A172 (cell line): Measurements from ENCODE around the gene GALK1. TPM values are rescaled to one million over a fixed set of nuclear protein-coding genes. Genes with fewer than 3 reads are reported as not detected.
"Not testable (repeated sequence)": the region's sequence is repeated elsewhere in the genome, so short reads cannot be mapped to it uniquely, and the experiment has no call there.

Experiments used
- DNase-seq: peaks from one replicate; pipeline ENCODE4 v3.0.0-alpha.2; 2015; ENCODE audit warnings: low spot score
- total RNA-seq: library from RNA; depleted of rRNA; stranded (reverse); fragments of >200 nt; shearing (Covaris generic); gene quantifications from 2 replicates; pipeline ENCODE4 v1.2.3, GENCODE V29; 2014

The GALK1 gene
- total RNA-seq, 1 experiment from 2014 or later = 87.5 TPM

GRCh38 chr17:75765981-75766380, 989 bp upstream of the GALK1 start:
- DNase-seq = no peak

DNA sequence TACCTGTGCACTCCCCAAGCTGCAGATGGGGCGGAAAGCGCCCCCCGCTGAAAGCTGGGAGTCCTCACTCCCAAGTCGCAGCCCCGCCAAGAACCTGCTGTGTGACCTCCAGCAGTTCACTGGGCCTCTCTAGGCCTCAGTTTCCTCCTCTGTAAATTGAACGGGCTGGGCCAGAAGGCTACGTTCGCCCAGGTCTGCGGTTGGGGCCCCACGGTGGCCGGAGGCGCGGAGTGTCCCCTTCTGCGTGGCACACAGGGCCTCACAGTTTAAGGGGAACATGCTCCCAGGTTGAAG, 628 bp downstream of the GALK1 start:
- DNase-seq = no peak

- no peak for DNase-seq
These were observed 1.2 kb downstream of the GALK1 start for GRCh38 chr17:75763613-75764416.

DNA sequence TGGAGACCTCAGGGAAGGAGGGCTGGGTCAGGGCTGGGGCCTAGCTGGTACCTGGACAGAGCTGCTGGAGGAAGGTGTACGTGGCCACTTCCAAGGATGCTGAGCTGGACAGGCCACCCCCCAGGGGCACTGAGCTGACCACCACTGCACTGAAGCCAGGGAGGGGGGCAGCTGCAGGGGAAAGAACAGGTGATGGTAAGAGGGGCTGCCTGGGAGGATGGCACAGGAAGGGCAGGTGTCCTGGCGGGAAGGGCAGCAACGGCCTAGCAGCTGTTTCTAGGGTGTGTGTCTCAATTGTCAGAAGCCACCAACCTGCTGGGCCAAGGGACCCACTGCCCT, 1.8 kb downstream of the GALK1 start:
- DNase-seq = no peak

DNA sequence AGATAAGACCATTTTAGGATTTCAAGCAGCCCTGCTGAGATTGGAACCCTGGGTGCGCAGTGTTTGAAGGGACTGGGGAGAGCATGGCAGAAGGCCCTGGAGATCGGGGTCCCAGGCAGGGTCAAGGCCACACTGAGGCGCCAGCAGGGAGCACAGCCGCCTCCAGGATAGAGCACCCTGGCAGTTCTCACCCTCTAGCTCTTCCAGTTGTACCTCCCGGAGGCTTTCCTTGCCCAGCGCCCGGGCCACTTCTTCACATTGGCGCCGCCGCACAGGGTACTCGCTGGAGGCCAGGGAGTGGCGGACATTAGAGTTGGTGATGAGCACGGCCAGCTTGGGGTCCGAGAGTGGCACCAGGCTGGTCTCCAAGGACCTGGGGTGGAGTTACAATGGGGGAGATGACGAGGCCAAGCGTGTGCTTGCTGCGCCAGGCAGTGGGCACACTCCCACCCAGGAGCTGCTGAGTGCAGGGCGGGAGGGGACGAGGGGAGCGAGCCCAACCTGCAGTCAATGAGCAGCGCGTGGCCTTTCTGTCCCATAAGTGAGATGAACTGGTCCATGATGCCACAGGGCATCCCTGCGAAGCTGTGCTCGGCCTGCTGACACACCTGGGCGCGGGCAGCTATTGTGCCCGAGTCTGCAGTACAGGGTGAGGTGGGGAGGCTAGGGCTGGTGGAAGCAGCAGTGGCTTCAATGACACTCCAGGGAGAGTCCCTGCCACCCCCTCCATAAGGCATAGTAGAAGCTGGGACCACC, 2.3 kb downstream of the GALK1 start:
- DNase-seq = no peak

DNA sequence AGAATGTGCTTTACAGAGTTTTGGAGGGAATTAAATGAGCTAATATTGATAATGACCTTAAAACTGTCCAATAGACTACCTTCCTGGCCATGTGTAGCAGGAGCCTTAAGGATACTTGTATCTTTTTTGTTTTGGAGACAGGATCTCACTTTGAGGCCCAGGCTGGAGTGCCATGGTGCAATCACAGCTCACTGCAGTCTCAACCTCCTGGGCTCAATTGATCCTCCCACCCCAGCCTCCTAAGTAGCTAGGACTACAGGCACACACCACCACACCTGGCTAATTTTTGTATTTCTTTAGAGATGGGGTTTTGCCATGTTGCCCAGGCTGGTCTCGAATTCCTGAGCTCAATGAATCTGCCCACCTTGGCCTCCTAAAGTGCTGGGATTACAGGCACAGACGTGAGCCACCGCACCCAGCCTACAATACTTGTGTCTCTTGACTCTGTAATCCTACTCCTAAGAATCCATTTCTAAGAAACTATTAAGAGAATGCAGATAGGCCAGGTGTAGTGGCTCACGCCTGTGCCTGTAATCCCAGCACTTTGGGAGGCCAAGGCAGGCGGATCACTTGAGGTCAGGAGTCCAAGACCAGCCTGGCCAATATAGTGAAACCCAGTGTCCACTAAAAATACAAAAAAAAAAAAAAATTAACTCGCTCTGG, 4.9 kb downstream of the GALK1 start:
- DNase-seq = not testable (repeated sequence)

- DNase-seq = no peak
These were observed 5.5 kb downstream of the GALK1 start for GRCh38 chr17:75759457-75759856.

DNA sequence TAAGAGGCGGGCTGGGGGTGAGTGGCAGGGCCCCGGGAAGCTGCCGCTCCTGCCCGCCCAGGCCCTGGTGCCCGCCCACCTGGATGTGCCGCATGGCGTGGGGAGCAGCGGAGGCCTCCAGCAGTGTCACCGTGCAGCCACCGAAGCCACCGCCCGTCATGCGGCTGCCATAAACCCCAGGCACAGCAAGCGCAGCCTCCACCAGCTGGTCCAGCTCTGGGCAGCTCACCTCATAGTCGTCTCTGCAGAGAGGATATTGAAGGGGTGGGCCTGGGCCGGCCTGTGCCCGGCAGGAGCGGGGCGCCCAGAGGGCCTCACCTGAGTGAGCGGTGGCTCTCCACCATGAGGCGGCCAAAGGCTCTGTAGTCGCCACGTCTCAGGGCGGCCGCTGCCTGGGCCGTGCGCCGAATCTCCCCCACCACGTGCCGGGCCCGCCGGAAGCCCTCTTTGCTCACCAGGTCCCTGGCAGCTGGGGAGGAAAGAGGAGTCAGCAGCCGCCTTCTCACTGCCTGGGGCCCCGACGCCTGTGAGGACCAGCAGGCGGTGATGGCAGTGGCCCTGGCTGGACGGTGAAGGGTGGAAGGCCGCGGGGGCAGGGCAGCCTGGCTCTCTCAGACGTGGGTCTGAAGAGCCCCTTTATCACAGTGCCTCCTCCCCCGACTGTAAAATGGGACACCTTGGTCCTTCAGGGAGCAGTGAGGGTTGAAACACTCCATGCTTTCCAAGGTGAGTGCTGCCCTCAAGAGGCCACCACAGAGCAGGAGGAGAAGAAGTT, 6.7 kb downstream of the GALK1 start:
- DNase-seq = no peak

DNA sequence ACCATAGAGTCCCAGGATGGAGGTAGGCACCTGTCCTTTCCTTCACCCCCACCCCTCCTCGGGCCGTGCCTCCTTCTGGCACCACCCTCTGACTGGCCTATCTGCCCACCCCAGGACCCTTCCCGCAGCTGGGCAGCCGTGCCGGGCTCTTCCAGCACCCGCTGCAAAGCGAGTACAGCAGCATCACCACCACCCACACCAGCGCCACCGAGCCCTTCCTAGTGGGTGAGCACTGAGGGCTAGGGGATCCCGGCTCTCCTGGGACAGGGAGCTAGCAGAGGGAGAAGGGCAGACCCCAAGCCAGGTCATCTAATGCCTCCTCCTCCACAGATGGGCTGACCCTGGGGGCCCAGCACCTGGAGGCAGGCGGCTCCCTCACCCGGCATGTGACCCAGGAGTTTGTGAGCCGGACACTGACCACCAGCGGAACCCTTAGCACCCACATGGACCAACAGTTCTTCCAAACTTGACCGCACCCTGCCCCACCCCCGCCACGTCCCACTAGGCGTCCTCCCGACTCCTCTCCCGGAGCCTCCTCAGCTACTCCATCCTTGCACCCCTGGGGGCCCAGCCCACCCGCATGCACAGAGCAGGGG, 7.8 kb downstream of the GALK1 start:
- no peak for DNase-seq

GRCh38 chr17:75756451-75757085, 8.4 kb downstream of the GALK1 start:
- no peak for DNase-seq

GRCh38 chr17:75755990-75756389, 9.0 kb downstream of the GALK1 start:
- no peak for DNase-seq

DNA sequence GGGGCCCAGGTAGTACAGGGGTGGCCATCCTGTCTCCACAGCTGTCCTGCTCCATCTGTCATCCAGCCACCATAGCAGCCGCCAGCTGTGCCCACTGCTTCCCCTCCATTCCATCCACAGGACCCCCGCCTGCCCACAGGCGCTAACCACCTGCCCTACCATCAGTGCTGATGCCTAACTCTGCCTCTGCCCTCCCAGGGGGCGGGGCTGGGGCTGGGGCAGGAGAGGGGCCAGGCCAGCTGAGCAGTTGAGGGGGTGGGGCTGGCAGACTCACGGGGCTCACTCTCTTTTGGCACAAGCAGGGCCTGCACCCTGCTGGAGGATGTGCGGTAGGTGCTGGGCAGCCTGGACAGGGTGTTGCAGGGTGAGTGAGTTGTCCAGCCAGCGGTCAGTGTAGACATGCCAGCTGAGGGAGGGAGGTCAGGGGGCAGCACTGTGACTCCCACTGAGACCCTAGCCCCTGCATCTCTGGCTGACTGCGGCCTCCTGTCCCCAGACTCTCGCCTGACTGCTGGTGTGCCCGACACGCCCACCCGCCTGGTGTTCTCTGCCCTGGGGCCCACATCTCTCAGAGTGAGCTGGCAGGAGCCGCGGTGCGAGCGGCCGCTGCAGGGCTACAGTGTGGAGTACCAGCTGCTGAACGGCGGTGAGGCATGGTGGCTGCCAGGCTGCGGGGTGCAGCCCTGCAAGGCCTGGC, 9.6 kb downstream of the GALK1 start:
- no peak for DNase-seq

GRCh38 chr17:75754378-75755204, 10.4 kb downstream of the GALK1 start:
- DNase-seq = no peak

DNA sequence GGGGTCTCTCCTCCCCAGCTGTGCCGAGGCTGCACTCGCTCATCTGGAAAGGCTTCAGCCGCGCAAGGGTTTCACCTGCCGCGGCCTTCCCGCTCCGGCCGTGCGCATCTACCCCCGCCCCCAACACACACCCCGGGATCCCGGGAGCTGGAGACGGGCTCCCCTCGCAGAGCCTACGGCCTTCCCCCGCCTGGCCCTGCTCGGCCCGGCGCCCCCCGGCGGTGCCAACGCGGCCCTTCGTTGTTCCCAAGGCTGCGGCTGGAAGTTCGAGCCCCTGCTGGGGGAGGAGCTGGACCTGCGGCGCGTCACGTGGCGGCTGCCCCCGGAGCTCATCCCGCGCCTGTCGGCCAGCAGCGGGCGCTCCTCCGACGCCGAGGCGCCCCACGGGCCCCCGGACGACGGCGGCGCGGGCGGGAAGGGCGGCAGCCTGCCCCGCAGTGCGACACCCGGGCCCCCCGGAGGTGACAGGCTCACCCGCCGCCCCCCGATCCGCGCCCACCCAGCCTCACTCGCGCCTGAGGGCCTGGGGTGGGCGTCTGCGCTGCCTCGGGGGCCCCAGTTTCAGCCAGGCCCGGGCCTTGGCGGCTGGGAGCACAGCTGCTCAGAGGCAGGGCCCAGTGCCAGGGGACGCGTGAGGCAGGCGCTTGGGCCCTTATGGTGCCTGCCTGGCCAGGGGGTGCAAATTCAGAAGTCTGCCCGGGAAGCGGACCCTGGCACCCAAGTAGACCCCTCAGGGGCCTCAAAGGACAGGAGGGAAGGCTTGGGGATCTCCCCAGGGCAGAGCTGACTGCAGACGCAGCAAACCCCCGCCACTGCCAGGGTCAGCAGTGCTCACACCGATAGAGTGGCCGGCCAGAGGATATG, 11.2 kb downstream of the GALK1 start:
- no peak for DNase-seq

GRCh38 chr17:75752802-75753513, 12.0 kb downstream of the GALK1 start:
- no peak for DNase-seq

DNA sequence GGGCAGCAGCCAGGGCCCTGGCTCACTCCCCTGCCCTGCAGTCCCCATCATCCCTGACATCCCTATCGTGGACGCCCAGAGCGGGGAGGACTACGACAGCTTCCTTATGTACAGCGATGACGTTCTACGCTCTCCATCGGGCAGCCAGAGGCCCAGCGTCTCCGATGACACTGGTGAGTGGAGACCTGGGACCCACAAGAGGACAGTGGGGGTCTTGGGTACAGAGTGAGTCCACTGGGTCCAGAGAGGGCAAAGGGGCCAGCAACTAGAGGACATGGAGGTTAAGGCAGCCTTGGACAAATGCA, 12.6 kb downstream of the GALK1 start:
- DNase-seq = no peak

GRCh38 chr17:75751676-75752404, 13.2 kb downstream of the GALK1 start:
- no peak for DNase-seq
